Dermis lymphatic vessel endothelial cell (primary cell): ENCODE data around the gene ABHD14A. TPM values are rescaled to one million over a fixed set of nuclear protein-coding genes. Genes with fewer than 3 reads are reported as not detected.

ENCODE experiments used
- total RNA-seq: library from RNA; depleted of rRNA; stranded (reverse); fragments of >200 nt; gene quantifications from 2 replicates; pipeline ENCODE4 v1.2.1, GENCODE V29; 2014

The ABHD14A gene
- 4.0 and 4.4 TPM in 2 replicates for total RNA-seq

GRCh38 chr3:51974963-51975851, at the start of gene ABHD14A:
Gene ABHD14A, plus strand, starts transcription at chr3:51975064. Its CDS starts 72 bp downstream, at chr3:51975136.

GRCh38 chr3:51941798-51942602, 32.9 kb upstream of the ABHD14A start, which contains the start of the genes PARP3 and RRP9:
Gene PARP3, plus strand, starts transcription at chr3:51942363. Its CDS starts 993 bp downstream, at chr3:51943356.
Gene RRP9, minus strand, starts transcription at chr3:51941904. Its CDS starts 37 bp downstream, at chr3:51941867.

GRCh38 chr3:51955175-51955892, 19.5 kb upstream of the ABHD14A start, which contains the start of gene GPR62:
Gene GPR62, plus strand, starts transcription at chr3:51955381. Its CDS starts 272 bp downstream, at chr3:51955653.

GRCh38 chr3:51967384-51968169, 7.3 kb upstream of the ABHD14A start, which contains the start of gene PCBP4:
Gene PCBP4, minus strand, starts transcription at chr3:51967454. Its CDS starts 6,214 bp downstream, at chr3:51961240.

GRCh38 chr3:51982838-51983577, 8.1 kb downstream of the ABHD14A start, which contains the start of gene ACY1:
Gene ACY1, plus strand, starts transcription at chr3:51983535. Its CDS starts 530 bp downstream, at chr3:51984065.

GRCh38 chr3:51995346-51996163, 20.7 kb downstream of the ABHD14A start, which contains the start of gene RPL29:
Gene RPL29, minus strand, starts transcription at chr3:51995895. Its CDS starts 434 bp downstream, at chr3:51995461.

Other genes with a start within 250 kb of the ABHD14A start
- not detected in 2 replicates for gene IQCF6, start 195.8 kb upstream of the ABHD14A start, total RNA-seq
- gene IQCF2, start 113.4 kb upstream of the ABHD14A start, total RNA-seq = not detected in 2 replicates
- gene IQCF5, start 99.5 kb upstream of the ABHD14A start, total RNA-seq = not detected in 2 replicates
- not detected in 2 replicates for gene IQCF1, start 71.7 kb upstream of the ABHD14A start, total RNA-seq
- 10.0 and 14.8 TPM in 2 replicates for gene RRP9, start 33.2 kb upstream of the ABHD14A start, total RNA-seq
- 4.7 and 4.9 TPM in 2 replicates for gene PARP3, start 32.7 kb upstream of the ABHD14A start, total RNA-seq
- under 0.01 TPM in 2 replicates for gene GPR62, start 19.7 kb upstream of the ABHD14A start, total RNA-seq
- 13.1 and 16.9 TPM in 2 replicates for gene PCBP4, start 7.6 kb upstream of the ABHD14A start, total RNA-seq
- 13.6 and 19.2 TPM in 2 replicates for gene ABHD14B, start 1.0 kb upstream of the ABHD14A start, total RNA-seq
- gene ACY1, start 8.5 kb downstream of the ABHD14A start, total RNA-seq = 16.1 and 18.4 TPM in 2 replicates
- 1,174 and 1,234 TPM in 2 replicates for gene RPL29, start 20.8 kb downstream of the ABHD14A start, total RNA-seq
- gene DUSP7, start 81.5 kb downstream of the ABHD14A start, total RNA-seq = 8.1 and 8.3 TPM in 2 replicates
- 3.4 and 3.8 TPM in 2 replicates for gene POC1A, start 179.4 kb downstream of the ABHD14A start, total RNA-seq
- 37.6 and 37.9 TPM in 2 replicates for gene ALAS1, start 223.1 kb downstream of the ABHD14A start, total RNA-seq